ENCODE data around the gene REL. TPM values are rescaled to one million over a fixed set of nuclear protein-coding genes. Genes with fewer than 3 reads are reported as not detected.

Gene REL
- total and polyA plus RNA-seq, 2 of the 13 experiments (the other 11 are each of a cell fraction or from before 2014, with no cell fraction given) = 3.7 to 7.0 TPM

GRCh38 chr2:60843006-60843405 lies 38.4 kb upstream of the REL start (continued):
- TF ChIP-seq ELK4 (CRISPR knock-in tag; IDR thresholded peaks at IDR 0.05; ENCODE audit: borderline replicate concordance) = no peak
- TF ChIP-seq SMARCE1 (IDR thresholded peaks at IDR 0.05; ENCODE audit: borderline replicate concordance) = no peak
- no peak for TF ChIP-seq ZNF704 (CRISPR knock-in tag; IDR thresholded peaks at IDR 0.05; ENCODE audit: borderline replicate concordance)
- TF ChIP-seq SYNCRIP (IDR thresholded peaks at IDR 0.05; ENCODE audit: insufficient read depth, low read depth, low read length) = no peak
- no peak for TF ChIP-seq MTA1 (CRISPR knock-in tag; IDR thresholded peaks at IDR 0.05; ENCODE audit: borderline replicate concordance)
- no peak for TF ChIP-seq ARNT (IDR thresholded peaks at IDR 0.05)
- TF ChIP-seq SP1 (IDR thresholded peaks at IDR 0.05) = no peak
- TF ChIP-seq SP1 (CRISPR knock-in tag; IDR thresholded peaks at IDR 0.05) = no peak
- no peak for TF ChIP-seq ZNF354B (CRISPR knock-in tag; IDR thresholded peaks at IDR 0.05)

- ChIA-PET CTCF (ENCODE audit: low intra/inter-chr PET ratio, low total read pairs) (no interaction called here), POLR2A (no interaction called here)
- BruUV-seq (replicated peaks) = no TSS peak
- H3K36me3 ChIP-seq (replicated peaks in 1 of 2; ENCODE audit: control insufficient read depth in 1 of 2, insufficient read depth in 2 of 2, low read length in 2 of 2) = no peaks in the 10 kb centered on the region
- WGBS (ENCODE audit: low lambda C conversion rate) = 50% methylated on average over 2 of the region's 2 CpGs
- H3K27me3 ChIP-seq (ENCODE audit: control insufficient read depth in 1 of 2, insufficient read depth in 2 of 2, low read length in 2 of 2) = peaks cover 0 to 11% of the 10 kb centered on the region in 2 experiments; a peak in 2 of 5 replicates
- H3K27ac ChIP-seq (ENCODE audit: extremely low read length, insufficient read depth, low read length) = no peak overlapping the region
- no peaks in the 10 kb centered on the region for H3K9me3 ChIP-seq (ENCODE audit: low read length)
- in situ Hi-C loops (cut with HindIII; ENCODE audit: extremely low pct_ligation_motif_present, low pct_unique_long_range_greater_than_20kb) (no loop called here), intact Hi-C loops (cut with micrococcal nuclease; ENCODE audit: unreplicated experiment) (no loop called here)
- FAIRE-seq (no peak), ATAC-seq (no peak), DNase-seq (ENCODE audit: low spot score) (no peak)
- no peak overlapping the region for H3K4me3 ChIP-seq (replicated peaks in 1 of 3; ENCODE audit: insufficient read depth in 1 of 3, low read depth in 2 of 3, low read length in 3 of 3)
- TF ChIP-seq ZNF784 (CRISPR knock-in tag; IDR thresholded peaks at IDR 0.05; ENCODE audit: borderline replicate concordance) = no peak
- H3K79me2 ChIP-seq (ENCODE audit: insufficient read depth, low read length) = no peaks in the 10 kb centered on the region
- no peak overlapping the region for H2AFZ ChIP-seq (ENCODE audit: low read length)
- no peak overlapping the region for H3K9ac ChIP-seq (ENCODE audit: insufficient read depth, low read depth, low read length)
- no peak overlapping the region for H3K4me2 ChIP-seq (ENCODE audit: low read depth, low read length)
- peaks cover 9% of the 10 kb centered on the region for H3K4me1 ChIP-seq (ENCODE audit: insufficient read depth, low read length)
- no peaks in the 10 kb centered on the region for H4K20me1 ChIP-seq (ENCODE audit: insufficient read depth, low read length)
Measured at GRCh38 chr2:60844105-60844504, 37.3 kb upstream of the REL start.
